ENCODE measurements around the gene GRIN1. TPM values are rescaled to one million over a fixed set of nuclear protein-coding genes. Genes with fewer than 3 reads are reported as not detected.

Gene GRIN1
- total and polyA plus RNA-seq, 2 of the 13 experiments (the other 11 are each of a cell fraction or from before 2014, with no cell fraction given), result 0.13 TPM; not detected in 1

- Histone ChIP-seq H3K9ac (ENCODE audit: insufficient read depth, low read depth, low read length) (no peak overlapping the region), H3K9me3 (ENCODE audit: low read length) (no peaks in the 10 kb centered on the region), H4K20me1 (ENCODE audit: insufficient read depth, low read length) (peaks cover 4% of the 10 kb centered on the region; the same call in 1 of the 2 replicates), H3K79me2 (ENCODE audit: insufficient read depth, low read length) (peaks cover 3% of the 10 kb centered on the region), H3K4me2 (ENCODE audit: low read depth, low read length) (no peak overlapping the region), H2AFZ (ENCODE audit: low read length) (no peak overlapping the region), H3K27ac (ENCODE audit: extremely low read length, insufficient read depth, low read length) (no peak overlapping the region), H3K36me3 (replicated peaks in 1 of 2; ENCODE audit: control insufficient read depth in 1 of 2, insufficient read depth in 2 of 2, low read length in 2 of 2) (no peaks in the 10 kb centered on the region; a peak in 1 of 5 replicates), H3K4me1 (ENCODE audit: insufficient read depth, low read length) (peaks cover 28% of the 10 kb centered on the region), H3K4me3 (replicated peaks in 1 of 3; ENCODE audit: insufficient read depth in 1 of 3, low read depth in 2 of 3, low read length in 3 of 3) (no peak overlapping the region), H3K27me3 (ENCODE audit: control insufficient read depth in 1 of 2, insufficient read depth in 2 of 2, low read length in 2 of 2) (no peaks in the 10 kb centered on the region)
- TF ChIP-seq AGO2 (optimal IDR thresholded peaks at IDR 0.05; ENCODE audit: low read depth, low read length) (peak; percentile 1), HDAC1 (CRISPR knock-in tag; IDR thresholded peaks at IDR 0.05) (no peak)
- intact Hi-C loops (cut with micrococcal nuclease; ENCODE audit: unreplicated experiment), result no loop called here
- POLR2A ChIA-PET, result interaction anchor here (1.3 kb wide), 1 partner anchor 15 kb away, joined by 3 read pairs; no protein-coding TSS in a partner anchor
- in situ Hi-C loops (cut with HindIII; ENCODE audit: extremely low pct_ligation_motif_present, low pct_unique_long_range_greater_than_20kb), result no loop called here
- FAIRE-seq (no peak), DNase-seq (ENCODE audit: low spot score) (no peak), ATAC-seq (no peak)
- BruUV-seq (replicated peaks), result no TSS peak
- CTCF ChIA-PET (ENCODE audit: low intra/inter-chr PET ratio, low total read pairs), result no interaction called here
- WGBS (ENCODE audit: low lambda C conversion rate), result 96% methylated on average over 14 of the region's 19 CpGs
Observed at GRCh38 chr9:137214620-137215019, 75.7 kb downstream of the GRIN1 start.

GRCh38 chr9:137215196-137215986, 76.4 kb downstream of the GRIN1 start:
- Histone ChIP-seq H3K79me2 (ENCODE audit: insufficient read depth, low read length) (peaks cover 3% of the 10 kb centered on the region), H3K9ac (ENCODE audit: insufficient read depth, low read depth, low read length) (no peak overlapping the region), H3K27me3 (ENCODE audit: control insufficient read depth in 1 of 2, insufficient read depth in 2 of 2, low read length in 2 of 2) (no peaks in the 10 kb centered on the region), H3K9me3 (ENCODE audit: low read length) (no peaks in the 10 kb centered on the region), H3K4me3 (replicated peaks in 1 of 3; ENCODE audit: insufficient read depth in 1 of 3, low read depth in 2 of 3, low read length in 3 of 3) (no peak overlapping the region), H3K4me2 (ENCODE audit: low read depth, low read length) (no peak overlapping the region), H2AFZ (ENCODE audit: low read length) (no peak overlapping the region), H3K36me3 (replicated peaks in 1 of 2; ENCODE audit: control insufficient read depth in 1 of 2, insufficient read depth in 2 of 2, low read length in 2 of 2) (no peaks in the 10 kb centered on the region; a peak in 1 of 5 replicates), H4K20me1 (ENCODE audit: insufficient read depth, low read length) (peaks cover 4% of the 10 kb centered on the region; the same call in 1 of the 2 replicates), H3K4me1 (ENCODE audit: insufficient read depth, low read length) (peaks cover 29% of the 10 kb centered on the region), H3K27ac (ENCODE audit: extremely low read length, insufficient read depth, low read length) (no peak overlapping the region)
- no peak for FAIRE-seq
- intact Hi-C loops (cut with micrococcal nuclease; ENCODE audit: unreplicated experiment), result no loop called here
- POLR2A ChIA-PET, result interaction anchor here (1.3 to 13.4 kb wide), 2 partner anchors 11 to 16 kb away, joined by 3 to 225 read pairs; partner anchors contain the start of genes NDOR1, TMEM203 and TPRN
- no TSS peak for BruUV-seq (replicated peaks)
- no peak for ATAC-seq
- CTCF ChIA-PET (ENCODE audit: low intra/inter-chr PET ratio, low total read pairs), result no interaction called here
- WGBS (ENCODE audit: low lambda C conversion rate), result 98% methylated on average over 15 of the region's 22 CpGs
- in situ Hi-C loops (cut with HindIII; ENCODE audit: extremely low pct_ligation_motif_present, low pct_unique_long_range_greater_than_20kb), result no loop called here
- no peak for DNase-seq (ENCODE audit: low spot score)
- TF ChIP-seq SYNCRIP (IDR thresholded peaks at IDR 0.05; ENCODE audit: insufficient read depth, low read depth, low read length) (no peak), ZNF672 (CRISPR knock-in tag; IDR thresholded peaks at IDR 0.05) (no peak), POLR2AphosphoS5 (IDR thresholded peaks at IDR 0.05; ENCODE audit: low read depth, low read length) (no peak), HHEX (CRISPR knock-in tag; IDR thresholded peaks at IDR 0.05) (no peak), ZNF235 (CRISPR knock-in tag; IDR thresholded peaks at IDR 0.05; ENCODE audit: borderline replicate concordance) (no peak), SALL1 (CRISPR knock-in tag; IDR thresholded peaks at IDR 0.05) (no peak), ZKSCAN5 (CRISPR knock-in tag; IDR thresholded peaks at IDR 0.05) (no peak), RAD51 (IDR thresholded peaks at IDR 0.05; ENCODE audit: borderline replicate concordance) (no peak), HES4 (CRISPR knock-in tag; IDR thresholded peaks at IDR 0.05; ENCODE audit: borderline replicate concordance) (no peak), ZNF839 (CRISPR knock-in tag; IDR thresholded peaks at IDR 0.05; ENCODE audit: borderline replicate concordance) (no peak), ZNF234 (CRISPR knock-in tag; conservative IDR thresholded peaks at IDR 0.05) (no peak)
- TF ChIP-seq, protein P1, sequence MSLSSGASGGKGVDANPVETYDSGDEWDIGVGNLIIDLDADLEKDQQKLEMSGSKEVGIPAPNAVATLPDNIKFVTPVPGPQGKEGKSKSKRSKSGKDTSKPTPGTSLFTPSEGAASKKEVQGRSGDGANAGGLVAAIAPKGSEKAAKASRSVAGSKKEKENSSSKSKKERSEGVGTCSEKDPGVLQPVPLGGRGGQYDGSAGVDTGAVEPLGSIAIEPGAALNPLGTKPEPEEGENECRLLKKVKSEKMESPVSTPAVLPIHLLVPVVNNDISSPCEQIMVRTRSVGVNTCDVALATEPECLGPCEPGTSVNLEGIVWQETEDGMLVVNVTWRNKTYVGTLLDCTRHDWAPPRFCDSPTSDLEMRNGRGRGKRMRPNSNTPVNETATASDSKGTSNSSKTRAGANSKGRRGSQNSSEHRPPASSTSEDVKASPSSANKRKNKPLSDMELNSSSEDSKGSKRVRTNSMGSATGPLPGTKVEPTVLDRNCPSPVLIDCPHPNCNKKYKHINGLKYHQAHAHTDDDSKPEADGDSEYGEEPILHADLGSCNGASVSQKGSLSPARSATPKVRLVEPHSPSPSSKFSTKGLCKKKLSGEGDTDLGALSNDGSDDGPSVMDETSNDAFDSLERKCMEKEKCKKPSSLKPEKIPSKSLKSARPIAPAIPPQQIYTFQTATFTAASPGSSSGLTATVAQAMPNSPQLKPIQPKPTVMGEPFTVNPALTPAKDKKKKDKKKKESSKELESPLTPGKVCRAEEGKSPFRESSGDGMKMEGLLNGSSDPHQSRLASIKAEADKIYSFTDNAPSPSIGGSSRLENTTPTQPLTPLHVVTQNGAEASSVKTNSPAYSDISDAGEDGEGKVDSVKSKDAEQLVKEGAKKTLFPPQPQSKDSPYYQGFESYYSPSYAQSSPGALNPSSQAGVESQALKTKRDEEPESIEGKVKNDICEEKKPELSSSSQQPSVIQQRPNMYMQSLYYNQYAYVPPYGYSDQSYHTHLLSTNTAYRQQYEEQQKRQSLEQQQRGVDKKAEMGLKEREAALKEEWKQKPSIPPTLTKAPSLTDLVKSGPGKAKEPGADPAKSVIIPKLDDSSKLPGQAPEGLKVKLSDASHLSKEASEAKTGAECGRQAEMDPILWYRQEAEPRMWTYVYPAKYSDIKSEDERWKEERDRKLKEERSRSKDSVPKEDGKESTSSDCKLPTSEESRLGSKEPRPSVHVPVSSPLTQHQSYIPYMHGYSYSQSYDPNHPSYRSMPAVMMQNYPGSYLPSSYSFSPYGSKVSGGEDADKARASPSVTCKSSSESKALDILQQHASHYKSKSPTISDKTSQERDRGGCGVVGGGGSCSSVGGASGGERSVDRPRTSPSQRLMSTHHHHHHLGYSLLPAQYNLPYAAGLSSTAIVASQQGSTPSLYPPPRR (CRISPR knock-in tag; IDR thresholded peaks at IDR 0.05; ENCODE audit: borderline replicate concordance), result no peak

All from HepG2 (cell line).